Loucy (cell line): ENCODE data around the gene GSG1L.

Source experiments
- H2AFZ ChIP-seq: fragments of 200-600 bp; sonication (generic); 2 replicates; pipeline ENCODE4 v1.6.0; 2016; ENCODE audit warnings: antibody characterized with exemption, mild to moderate bottlenecking, low read length, moderate library complexity
- H3F3A ChIP-seq: fragments of 200-600 bp; 2 replicates; pipeline ENCODE4 v1.6.0; 2016; ENCODE audit warnings: antibody characterized with exemption, low read depth, mild to moderate bottlenecking
- H3K27me3 ChIP-seq: fragments of 200-600 bp; sonication (generic); 2 replicates; pipeline ENCODE4 v1.6.1; 2014; ENCODE audit warnings: low read length, mild to moderate bottlenecking; ENCODE audit not compliant: insufficient read depth, poor library complexity, severe bottlenecking
- H3K36me3 ChIP-seq: fragments of 200-600 bp; sonication (generic); 2 replicates; pipeline ENCODE4 v1.6.1; 2016; ENCODE audit warnings: low read length; ENCODE audit not compliant: insufficient read depth
- H3K4me1 ChIP-seq: fragments of 200-600 bp; sonication (generic); 2 replicates; pipeline ENCODE4 v1.5.1; 2014; ENCODE audit warnings: low read length, mild to moderate bottlenecking; ENCODE audit not compliant: insufficient read depth, poor library complexity, severe bottlenecking
- H3K4me2 ChIP-seq: fragments of 200-600 bp; sonication (generic); 2 replicates; pipeline ENCODE4 v1.6.0; 2014; ENCODE audit warnings: antibody characterized with exemption, low read length, low read depth, mild to moderate bottlenecking; ENCODE audit not compliant: poor library complexity, severe bottlenecking
- H3K4me3 ChIP-seq: fragments of 200-600 bp; sonication (generic); 2 replicates; pipeline ENCODE4 v1.5.1; 2014; ENCODE audit warnings: low read length, mild to moderate bottlenecking, mixed read lengths; ENCODE audit not compliant: poor library complexity, severe bottlenecking
- H3K79me2 ChIP-seq: fragments of 200-600 bp; sonication (generic); 2 replicates; pipeline ENCODE4 v1.6.1; 2014; ENCODE audit warnings: low read length; ENCODE audit not compliant: insufficient read depth
- H3K9ac ChIP-seq: fragments of 200-600 bp; sonication (generic); 2 replicates; pipeline ENCODE4 v1.6.0; 2014; ENCODE audit warnings: mild to moderate bottlenecking, low read depth, low read length, moderate library complexity; ENCODE audit not compliant: poor library complexity, severe bottlenecking
- H3K9me2 ChIP-seq: fragments of 200-600 bp; sonication (generic); replicated peaks from 2 replicates; pipeline ENCODE4 v1.6.1; 2016; ENCODE audit warnings: low read depth, low read length, mixed read lengths
- H3K9me3 ChIP-seq: fragments of 200-600 bp; sonication (generic); 2 replicates; pipeline ENCODE4 v1.6.1; 2014; ENCODE audit warnings: mild to moderate bottlenecking, antibody characterized with exemption, low read length, low read depth; ENCODE audit not compliant: insufficient read depth
- H4K20me1 ChIP-seq: fragments of 200-600 bp; sonication (generic); 2 replicates; pipeline ENCODE4 v1.6.0; 2014; ENCODE audit warnings: antibody characterized with exemption, low read length, mild to moderate bottlenecking; ENCODE audit not compliant: insufficient read depth, poor library complexity, severe bottlenecking
- CTCF ChIP-seq: fragments of 200-600 bp; sonication (generic); conservative IDR thresholded peaks from 2 replicates; pipeline ENCODE4 v1.5.1; 2014; ENCODE audit warnings: mild to moderate bottlenecking, antibody characterized with exemption, low read length
- EZH2phosphoT487 ChIP-seq: fragments of 200-600 bp; IDR thresholded peaks from 2 replicates; pipeline ENCODE4 v1.6.1; 2018; ENCODE audit warnings: antibody characterized with exemption, mild to moderate bottlenecking, moderate library complexity, borderline replicate concordance

Gene GSG1L

DNA sequence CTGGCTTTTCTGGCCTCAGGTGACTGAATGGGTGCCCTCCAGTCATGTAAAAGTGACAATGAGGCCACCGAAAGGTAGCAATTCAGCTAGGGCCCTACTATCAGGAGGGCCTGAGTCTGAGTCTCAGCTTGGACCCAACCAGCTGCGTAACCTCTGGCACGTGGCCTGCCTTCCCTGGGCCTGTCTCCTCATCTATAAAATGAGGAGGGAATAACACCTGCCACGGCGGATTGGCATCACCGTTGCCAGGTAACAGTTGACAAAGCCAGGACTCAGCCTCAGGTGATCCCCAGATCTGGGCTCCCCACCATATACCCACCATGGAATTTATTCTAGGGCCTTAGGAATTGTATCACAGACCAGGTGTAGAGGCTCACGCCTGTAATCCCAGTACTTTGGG, 296.4 kb downstream of the GSG1L start:
- Histone ChIP-seq H3K4me1 (no peaks in the 10 kb centered on the region), H4K20me1 (no peaks in the 10 kb centered on the region), H3K27me3 (no peaks in the 10 kb centered on the region), H3K4me2 (no peak overlapping the region), H3K79me2 (no peaks in the 10 kb centered on the region), H3K9me2 (no peaks in the 10 kb centered on the region), H2AFZ (no peak overlapping the region), H3K9ac (no peak overlapping the region), H3K4me3 (no peak overlapping the region), H3K9me3 (no peaks in the 10 kb centered on the region), H3F3A (no peaks in the 10 kb centered on the region), H3K36me3 (no peaks in the 10 kb centered on the region; the same call in 1 of the 2 replicates)
- no peak for TF ChIP-seq EZH2phosphoT487
- TF ChIP-seq CTCF = no peak

GRCh38 chr16:27766236-27766925, 297.1 kb downstream of the GSG1L start:
- Histone ChIP-seq H3K4me1 (no peaks in the 10 kb centered on the region), H3K27me3 (no peaks in the 10 kb centered on the region), H3K9me2 (no peaks in the 10 kb centered on the region)

GRCh38 chr16:27764869-27765675, 298.4 kb downstream of the GSG1L start:
- Histone ChIP-seq H4K20me1 (no peaks in the 10 kb centered on the region), H3K4me2 (no peak overlapping the region), H3K4me1 (no peaks in the 10 kb centered on the region), H3K9me2 (no peaks in the 10 kb centered on the region), H3F3A (no peaks in the 10 kb centered on the region), H3K27me3 (no peaks in the 10 kb centered on the region), H2AFZ (no peak overlapping the region), H3K4me3 (no peak overlapping the region), H3K9ac (no peak overlapping the region), H3K36me3 (no peaks in the 10 kb centered on the region; the same call in 1 of the 2 replicates), H3K79me2 (no peaks in the 10 kb centered on the region), H3K9me3 (no peaks in the 10 kb centered on the region)
- no peak for TF ChIP-seq EZH2phosphoT487

More at GRCh38 chr16:27766236-27766925, 297.1 kb downstream of the GSG1L start:
- Histone ChIP-seq H2AFZ (no peak overlapping the region), H3K79me2 (no peaks in the 10 kb centered on the region), H4K20me1 (no peaks in the 10 kb centered on the region), H3K36me3 (no peaks in the 10 kb centered on the region; the same call in 1 of the 2 replicates), H3K9me3 (no peaks in the 10 kb centered on the region), H3K4me2 (no peak overlapping the region), H3K4me3 (no peak overlapping the region), H3F3A (no peaks in the 10 kb centered on the region), H3K9ac (no peak overlapping the region)
- TF ChIP-seq CTCF (no peak), EZH2phosphoT487 (no peak)
